Left hindlimb (tissue), 1 donor: ENCODE data around the gene GSC2.

Experiments used
- DNase-seq: peaks from one replicate; pipeline ENCODE4 v3.0.0-alpha.2; 2018

The GSC2 gene

GRCh38 chr22:19118329-19118880 lies 31.7 kb downstream of the GSC2 start:
- no peak for DNase-seq

GRCh38 chr22:19117111-19117512 lies 33.0 kb downstream of the GSC2 start:
- DNase-seq = no peak

GRCh38 chr22:19115628-19116027 lies 34.5 kb downstream of the GSC2 start:
- DNase-seq = no peak

- DNase-seq = no peak
Observed at GRCh38 chr22:19114984-19115552, 35.0 kb downstream of the GSC2 start.

- no peak for DNase-seq
Observed at GRCh38 chr22:19113429-19113828, 36.7 kb downstream of the GSC2 start.

- DNase-seq = no peak
Observed at GRCh38 chr22:19111584-19111983, 38.5 kb downstream of the GSC2 start.

- DNase-seq = no peak
Observed at GRCh38 chr22:19111140-19111539, 39.0 kb downstream of the GSC2 start.

GRCh38 chr22:19110646-19111045 lies 39.4 kb downstream of the GSC2 start:
- no peak for DNase-seq

- DNase-seq = no peak
Observed at GRCh38 chr22:19110064-19110458, 40.0 kb downstream of the GSC2 start.

- DNase-seq = no peak
Observed at GRCh38 chr22:19109198-19110063, 40.7 kb downstream of the GSC2 start.

GRCh38 chr22:19108807-19109197 lies 41.3 kb downstream of the GSC2 start:
- DNase-seq = no peak

- DNase-seq = no peak
Observed at GRCh38 chr22:19107730-19108074, 42.4 kb downstream of the GSC2 start.

- DNase-seq = no peak
Observed at GRCh38 chr22:19106886-19107729, 43.0 kb downstream of the GSC2 start.

GRCh38 chr22:19105867-19106802 lies 44.0 kb downstream of the GSC2 start:
- DNase-seq = no peak

GRCh38 chr22:19105456-19105855 lies 44.6 kb downstream of the GSC2 start:
- DNase-seq = no peak

GRCh38 chr22:19103880-19104821 lies 45.9 kb downstream of the GSC2 start:
- no peak for DNase-seq

- DNase-seq = no peak
Observed at GRCh38 chr22:19098157-19098556, 51.9 kb downstream of the GSC2 start.

- DNase-seq = no peak
Observed at GRCh38 chr22:19097518-19097917, 52.6 kb downstream of the GSC2 start.
